K562 (cell line): ENCODE results near the gene PITPNC1. TPM values are rescaled to one million over a fixed set of nuclear protein-coding genes. Genes with fewer than 3 reads are reported as not detected.
A peak's percentile ranks its signal among the peaks of the same experiment; 100 is the strongest.

Experiments
- ARNT ChIP-seq, 2 experiments: fragments of 450-650 bp; IDR thresholded peaks; 2 replicates each; pipeline ENCODE4 v1.6.1; 2016; ENCODE audit warnings: mild to moderate bottlenecking in 1 of 2
- CREBBP ChIP-seq: IDR thresholded peaks from one replicate; pipeline ENCODE4 v1.6.1; 2012; ENCODE audit warnings: low read depth, mild to moderate bottlenecking, control low read depth, inconsistent platforms, low read length
- MAFG ChIP-seq: fragments of 450-650 bp; conservative IDR thresholded peaks from 2 replicates; pipeline ENCODE4 v1.6.1; 2016; ENCODE audit warnings: missing genetic modification characterization, missing compliant biosample characterization
- PHF8 ChIP-seq: fragments of 200-600 bp; sonication (generic); IDR thresholded peaks from 2 replicates; pipeline ENCODE4 v1.6.1; 2012; ENCODE audit warnings: mixed run types, mild to moderate bottlenecking, inconsistent platforms, low read length, moderate library complexity, borderline replicate concordance
- POLR2B ChIP-seq: fragments of 450-650 bp; IDR thresholded peaks from 2 replicates; pipeline ENCODE4 v1.6.1; 2018; ENCODE audit warnings: low read depth; ENCODE audit not compliant: partially characterized antibody
- POLR2G ChIP-seq: fragments of 200-400 bp; formaldehyde crosslinking; IDR thresholded peaks from 2 replicates; pipeline ENCODE4 v1.6.1; 2017; ENCODE audit warnings: low read depth, mild to moderate bottlenecking, antibody characterized with exemption, low read length, moderate library complexity
- POLR3G ChIP-seq: IDR thresholded peaks from 2 replicates; pipeline ENCODE4 v1.6.1; 2011; ENCODE audit not compliant: insufficient read length, insufficient replicate concordance; ENCODE audit errors: extremely low read depth
- SFPQ ChIP-seq: fragments of 200-400 bp; formaldehyde crosslinking; IDR thresholded peaks from 2 replicates; pipeline ENCODE4 v1.6.1; 2017; ENCODE audit warnings: mild to moderate bottlenecking, low read depth, low read length, moderate library complexity
- TCF7 ChIP-seq: sonication (generic); IDR thresholded peaks from 2 replicates; pipeline ENCODE4 v1.6.1; 2016; ENCODE audit warnings: antibody characterized with exemption, borderline replicate concordance
- TEAD4 ChIP-seq, 2 experiments: sonication (generic) in 1 of 2; formaldehyde crosslinking in 1 of 2; IDR thresholded peaks; 2 replicates each; pipeline versions ENCODE4 v1.6.1 to v1.8.0; 2012 to 2022; ENCODE audit warnings: borderline replicate concordance in 1 of 2, inconsistent platforms in 1 of 2, low read length in 1 of 2, mild to moderate bottlenecking in 1 of 2, missing genetic modification reagents in 1 of 2
- ZC3H8 ChIP-seq: fragments of 450-650 bp; IDR thresholded peaks from 2 replicates; pipeline ENCODE4 v1.6.1; 2017
- ZNF217 ChIP-seq: sonication (generic); formaldehyde crosslinking; IDR thresholded peaks from 2 replicates; pipeline ENCODE4 v1.8.0; 2022; ENCODE audit warnings: mild to moderate bottlenecking, missing genetic modification reagents
- ZNF24 ChIP-seq: fragments of 450-650 bp; IDR thresholded peaks from 2 replicates; pipeline ENCODE4 v1.6.1; 2016
- ZNF318 ChIP-seq, 2 experiments: fragments of 450-650 bp; IDR thresholded peaks; 2 replicates each; pipeline ENCODE4 v1.6.1; 2016; ENCODE audit warnings: mild to moderate bottlenecking in 2 of 2, borderline replicate concordance in 1 of 2, low read depth in 1 of 2, moderate library complexity in 1 of 2
- ZNF384 ChIP-seq: IDR thresholded peaks from 2 replicates; pipeline ENCODE4 v1.6.1; 2012; ENCODE audit warnings: low read depth, low read length, improper control_type of control experiment
- ZNF444 ChIP-seq: fragments of 250-450 bp; sonication (Bioruptor Pico); IDR thresholded peaks from 2 replicates; pipeline ENCODE4 v1.4.0; 2020; ENCODE audit warnings: mild to moderate bottlenecking, moderate library complexity
- ZNF707 ChIP-seq: fragments of 250-450 bp; sonication (Bioruptor Pico); conservative IDR thresholded peaks from 2 replicates; pipeline ENCODE4 v1.8.0; 2022; ENCODE audit warnings: inconsistent platforms, mild to moderate bottlenecking, moderate library complexity
- ZSCAN32 ChIP-seq: fragments of 450-650 bp; formaldehyde crosslinking; IDR thresholded peaks from 2 replicates; pipeline ENCODE4 v1.4.0; 2020; ENCODE audit warnings: mild to moderate bottlenecking, moderate library complexity
- polyA plus RNA-seq, 8 experiments: library from polyadenylated mRNA; depleted of rRNA in 4 of 8; stranded (reverse) in 5 of 8; unstranded in 3 of 8; fragments of >200 nt; fragmentation: Nextera tagmentation in 2 of 8; fragmentation: Illumina TruSeq in 1 of 8; extraction: Ambion mirVana in 2 of 8; extraction: Trizol in 1 of 8; gene quantifications; 2 replicates each; pipeline versions ENCODE4 v1.2.1 to v1.2.3, GENCODE V29; 2011 to 2014; ENCODE audit warnings: inconsistent platforms in 1 of 8, missing spikeins in 1 of 8
- total RNA-seq, 7 experiments: library from RNA; depleted of rRNA in 6 of 7; stranded (reverse); fragments of >200 nt in 6 of 7; fragmentation: Illumina TruSeq in 2 of 7; extraction: Trizol in 2 of 7; gene quantifications; 2 replicates each; pipeline versions ENCODE4 v1.2.1 to v1.2.3, GENCODE V29; 2011 to 2021; ENCODE audit warnings: low replicate concordance in 1 of 7

Gene PITPNC1
- total and polyA plus RNA-seq, 9 of the 15 experiments (the other 6 are each of a cell fraction or from before 2014, with no cell fraction given): 0.11 to 1.1 (median 0.65) TPM

- TF ChIP-seq ZNF318 (IDR thresholded peaks at IDR 0.05; ENCODE audit: borderline replicate concordance in 1 of 2, low read depth in 1 of 2) (no peak), ZC3H8 (no peak), SFPQ (no peak), ZNF24 (no peak), ZNF384 (peak; percentile 95), ZNF444 (0 out of 2 replicates have a peak, but pooled peaks have one; percentile 29), MAFG (tag) (peak; percentile 90), ZSCAN32 (CRISPR knock-in tag) (no peak), POLR2G (no peak), ZNF707 (CRISPR knock-in tag) (no peak), TCF7 (no peak; the same call in 1 of the 2 replicates), ZNF217 (CRISPR knock-in tag) (no peak), PHF8 (no peak), ARNT (IDR thresholded peaks at IDR 0.05) (peak; percentile 62 to 79; a peak in 1 of 4 replicates), CREBBP (no peak), POLR3G (no peak), TEAD4 (IDR thresholded peaks at IDR 0.05; ENCODE audit: low read length) (peak; percentile 95), TEAD4 (CRISPR knock-in tag; IDR thresholded peaks at IDR 0.05; ENCODE audit: borderline replicate concordance) (no peak), POLR2B (no peak)
These were observed 2.6 kb upstream of the PITPNC1 start (continued) for GRCh38 chr17:67374329-67375053.
